GM12892 (cell line): ENCODE data around the gene HOOK2.

ENCODE experiments used
- POLR2A ChIP-seq: IDR thresholded peaks from 2 replicates; pipeline ENCODE4 v1.6.1; 2011; ENCODE audit warnings: low read depth, low read length, control low read depth
- TAF1 ChIP-seq: IDR thresholded peaks from 2 replicates; pipeline ENCODE4 v1.6.1; 2011; ENCODE audit warnings: low read depth, mild to moderate bottlenecking, control low read depth, low read length, borderline replicate concordance

DNA sequence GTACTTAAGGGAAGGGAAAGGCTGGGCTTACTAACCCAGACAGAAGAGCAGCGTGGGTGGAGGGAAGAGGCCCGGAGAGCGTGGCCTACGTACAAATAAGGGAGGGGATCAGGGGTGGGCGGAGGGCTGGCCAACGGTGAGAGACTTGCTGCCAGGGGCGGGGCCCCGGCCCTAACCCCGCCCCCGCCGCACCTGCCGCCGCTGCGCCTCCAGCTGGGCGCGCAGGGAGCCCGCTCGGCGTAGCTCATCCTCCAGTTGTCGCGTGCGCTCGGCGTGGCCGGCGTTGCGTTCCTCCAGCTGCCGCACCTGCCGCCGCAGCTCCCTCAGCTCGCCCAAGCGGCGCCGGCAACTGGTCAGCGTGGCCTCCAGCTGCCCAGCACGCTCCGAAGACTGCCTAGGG, 5.7 kb downstream of the HOOK2 start:
- no peak for TF ChIP-seq POLR2A
- TF ChIP-seq TAF1, result no peak
